Stomach (tissue), 9 donors: ENCODE results near the gene IGIP. TPM values are rescaled to one million over a fixed set of nuclear protein-coding genes. Genes with fewer than 3 reads are reported as not detected.

Experiments used
- DNase-seq, 2 donors: peaks; one replicate each; pipeline versions ENCODE4 v3.0.0 to v3.0.0-alpha.2; 2013 to 2019
- H3K27ac ChIP-seq, 5 donors: fragments of 200-600 bp in 4 of 5; sonication (generic) in 4 of 5; one replicate each; pipeline ENCODE4 v1.5.1; 2013 to 2019; ENCODE audit warnings: mild to moderate bottlenecking in 1 of 5, moderate library complexity in 1 of 5
- H3K27me3 ChIP-seq, 3 donors: fragments of 200-600 bp; sonication (generic); one replicate each; pipeline ENCODE4 v1.5.1; 2017 to 2019; ENCODE audit warnings: mixed run types in 1 of 3
- H3K36me3 ChIP-seq, 4 donors: fragments of 200-600 bp; sonication (generic); 1 replicate in 3 of 4; 2 replicates in 1 of 4; pipeline ENCODE4 v1.5.1; 2016 to 2019
- H3K4me1 ChIP-seq, 4 donors: fragments of 200-600 bp; sonication (generic); one replicate each; pipeline ENCODE4 v1.5.1; 2016 to 2019
- H3K4me3 ChIP-seq, 4 donors: fragments of 200-600 bp; sonication (generic) in 3 of 4; one replicate each; pipeline ENCODE4 v1.5.1; 2016 to 2019; ENCODE audit warnings: mild to moderate bottlenecking in 1 of 4
- H3K9me3 ChIP-seq, 4 donors: fragments of 200-600 bp; sonication (generic); one replicate each; pipeline ENCODE4 v1.5.1; 2016 to 2019
- CTCF ChIP-seq, 7 experiments: fragments of 450-650 bp in 4 of 7; fragments of 200-600 bp in 3 of 7; sonication (generic) in 3 of 7; IDR thresholded peaks; one replicate each; pipeline ENCODE4 v1.5.1; 2016 to 2019; ENCODE audit warnings: antibody characterized with exemption in 7 of 7, control low read depth in 2 of 7, mild to moderate bottlenecking in 1 of 7
- EP300 ChIP-seq: sonication (generic); formaldehyde crosslinking; IDR thresholded peaks from one replicate; pipeline ENCODE4 v1.6.1; 2017; ENCODE audit warnings: antibody characterized with exemption
- POLR2A ChIP-seq, 4 donors: fragments of 450-650 bp; IDR thresholded peaks; one replicate each; pipeline ENCODE4 v1.6.1; 2016; ENCODE audit warnings: antibody characterized with exemption in 4 of 4, control low read depth in 2 of 4, mild to moderate bottlenecking in 1 of 4, moderate library complexity in 1 of 4
- POLR2AphosphoS5 ChIP-seq, 3 donors: sonication (generic); formaldehyde crosslinking; IDR thresholded peaks; one replicate each; pipeline ENCODE4 v1.6.1; 2016; ENCODE audit warnings: antibody characterized with exemption in 3 of 3
- WGBS, 5 donors: extraction: QIAGEN DNeasy Blood & Tissue Kit in 3 of 5; methylation state at CpG; one replicate each; pipeline versions ENCODE4 v1.1.5 to v1.1.7; 2013 to 2018; 5-methylcytosine and 5-hydroxymethylcytosine counted together
- intact Hi-C: fragments of 100-400 bp; cut with DNase I; formaldehyde crosslinking; loops from one replicate; pipeline ENCODE4 v1.15.1; 2023; ENCODE audit warnings: low total_unique reads
- polyA plus RNA-seq, 3 donors: library from polyadenylated mRNA; stranded (reverse); fragments of 200-250 nt; gene quantifications; one replicate each; pipeline ENCODE4 v1.2.3, GENCODE V29; 2013
- total RNA-seq, 5 donors: library from RNA; depleted of rRNA; stranded (reverse); fragments of >200 nt; gene quantifications; one replicate each; pipeline versions ENCODE4 v1.1.0 to v1.2.3, GENCODE V29; 2014 to 2016
- donor health status: healthy with polysubstance abuse.
- donor health status: Bipolar disorder and iron deficiency.
- donor health status: healthy.

The IGIP gene
- total and polyA plus RNA-seq, 8 donors: 1.8 to 29.5 (median 6.4) TPM

- no peak overlapping the region for H3K4me3 ChIP-seq
- peak; percentile 91 to 92 for DNase-seq
- H3K27ac ChIP-seq: peak overlapping the region; percentile 74 to 85 (median 82)
- H3K27me3 ChIP-seq: no peaks in the 10 kb centered on the region
- H3K9me3 ChIP-seq: no peaks in the 10 kb centered on the region
- peaks cover 10 to 66% (median 47%) of the 10 kb centered on the region in 4 donors for H3K4me1 ChIP-seq
- no peak for TF ChIP-seq POLR2A (IDR thresholded peaks at IDR 0.05)
- TF ChIP-seq POLR2AphosphoS5 (IDR thresholded peaks at IDR 0.05): peak in 2 of 3 donors; percentile 81 to 94
- no peak for TF ChIP-seq CTCF (IDR thresholded peaks at IDR 0.05)
- no peak for TF ChIP-seq EP300
- H3K36me3 ChIP-seq: no peaks in the 10 kb centered on the region
- intact Hi-C loops: no loop called here
- WGBS, 5 donors: 27 to 49% (median 41%) methylated on average over 5 of the region's 5 CpGs
Observed at GRCh38 chr5:140165101-140165922, 39.6 kb downstream of the IGIP start.

- no peak for DNase-seq
- intact Hi-C loops: no loop called here
- H3K9me3 ChIP-seq: no peaks in the 10 kb centered on the region
- peak overlapping the region; percentile 74 to 85 (median 82) for H3K27ac ChIP-seq
- no peak for TF ChIP-seq POLR2AphosphoS5 (IDR thresholded peaks at IDR 0.05)
- TF ChIP-seq CTCF (IDR thresholded peaks at IDR 0.05): no peak
- TF ChIP-seq EP300: no peak
- no peak for TF ChIP-seq POLR2A (IDR thresholded peaks at IDR 0.05)
- peaks cover 10 to 66% (median 47%) of the 10 kb centered on the region in 4 donors for H3K4me1 ChIP-seq
- H3K27me3 ChIP-seq: no peaks in the 10 kb centered on the region
- WGBS, 5 donors: 34 to 60% (median 43%) methylated on average over 4 of the region's 4 CpGs
- no peak overlapping the region for H3K4me3 ChIP-seq
- no peaks in the 10 kb centered on the region for H3K36me3 ChIP-seq
Observed at GRCh38 chr5:140165923-140166270, 40.2 kb downstream of the IGIP start.

DNA sequence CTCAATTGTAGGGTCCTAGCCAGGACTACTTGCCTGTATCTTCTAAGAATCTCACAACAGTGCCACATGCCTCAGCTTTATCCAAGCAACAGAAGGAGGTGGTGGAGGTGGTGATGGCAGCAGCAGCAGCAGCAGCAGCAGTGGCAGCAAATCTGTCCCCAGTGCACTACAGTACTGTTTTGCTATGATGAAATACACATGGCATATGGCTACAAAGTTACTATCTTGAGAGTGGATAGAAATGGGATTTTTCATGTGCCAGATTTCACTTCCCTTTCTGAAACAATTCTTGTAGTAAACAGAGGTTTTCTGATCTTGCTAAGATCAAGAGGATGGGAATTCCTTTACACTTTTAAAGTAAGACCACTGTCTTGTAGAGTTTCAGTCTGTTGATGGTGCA is 41.2 kb downstream of the IGIP start:
- no peaks in the 10 kb centered on the region for H3K36me3 ChIP-seq
- peaks cover 10 to 65% (median 47%) of the 10 kb centered on the region in 4 donors for H3K4me1 ChIP-seq
- DNase-seq: no peak
- H3K27ac ChIP-seq: peak overlapping the region in 4 of 5 donors; percentile 74 to 83 (median 80)
- intact Hi-C loops: no loop called here
- no peak overlapping the region for H3K4me3 ChIP-seq
- no peaks in the 10 kb centered on the region for H3K9me3 ChIP-seq
- TF ChIP-seq EP300: no peak
- H3K27me3 ChIP-seq: no peaks in the 10 kb centered on the region

- intact Hi-C loops: no loop called here
- TF ChIP-seq CTCF (IDR thresholded peaks at IDR 0.05) (no peak), POLR2AphosphoS5 (IDR thresholded peaks at IDR 0.05) (peak in 2 of 3 donors; percentile 26 to 31)
- Histone ChIP-seq H3K27ac (peak overlapping the region; percentile 59 to 83 (median 74)), H3K27me3 (no peaks in the 10 kb centered on the region), H3K36me3 (no peaks in the 10 kb centered on the region), H3K9me3 (no peaks in the 10 kb centered on the region), H3K4me3 (no peak overlapping the region), H3K4me1 (peaks cover 10 to 55% (median 42%) of the 10 kb centered on the region in 4 donors)
- no peak for DNase-seq
- WGBS, 5 donors: 66 to 78% (median 73%) methylated on average over 2 of the region's 2 CpGs
Observed at GRCh38 chr5:140168371-140168770, 42.6 kb downstream of the IGIP start.

GRCh38 chr5:140169410-140169809 is 43.7 kb downstream of the IGIP start:
- Histone ChIP-seq H3K4me1 (peaks cover 15 to 57% (median 43%) of the 10 kb centered on the region in 4 donors), H3K36me3 (no peaks in the 10 kb centered on the region), H3K27me3 (no peaks in the 10 kb centered on the region), H3K9me3 (no peaks in the 10 kb centered on the region), H3K27ac (peak overlapping the region; percentile 32 to 83 (median 63)), H3K4me3 (no peak overlapping the region)
- intact Hi-C loops: no loop called here
- TF ChIP-seq POLR2A (IDR thresholded peaks at IDR 0.05) (no peak), CTCF (IDR thresholded peaks at IDR 0.05) (peak in 2 of 7 experiments; percentile 22 to 31)
- DNase-seq: peak in 1 of 2 donors; percentile 64
- 83 to 100% (median 91%) methylated on average over 1 of the region's 1 CpG for WGBS, 5 donors
